T47D (cell line): ENCODE measurements around the gene OCLN.
"Not testable (repeated sequence)": the region's sequence is repeated elsewhere in the genome, so short reads cannot be mapped to it uniquely, and the experiment has no call there.

ENCODE experiments used
- DNase-seq, 2 experiments: peaks; one replicate each; pipeline versions ENCODE4 v3.0.0 to v3.0.0-alpha.2; 2011 to 2012; ENCODE audit warnings: low read depth in 1 of 2, low spot score in 1 of 2
- in situ Hi-C: cut with HindIII; loops from 2 replicates; pipeline ENCODE4 v1.10.0; 2016; ENCODE audit warnings: low sequenced_read_pairs, low pct_unique_long_range_greater_than_20kb

OCLN gene

GRCh38 chr5:69583356-69583755 lies 90.8 kb downstream of the OCLN start:
- in situ Hi-C loops, DNase-seq: not testable (repeated sequence)

GRCh38 chr5:69596114-69596840 lies 103.7 kb downstream of the OCLN start:
- in situ Hi-C loops, DNase-seq: not testable (repeated sequence)

GRCh38 chr5:69601947-69602346 lies 109.4 kb downstream of the OCLN start:
- DNase-seq, in situ Hi-C loops: not testable (repeated sequence)

- in situ Hi-C loops, DNase-seq: not testable (repeated sequence)
These were observed 114.2 kb downstream of the OCLN start for GRCh38 chr5:69606839-69607238.
